K562 (cell line): ENCODE data around the gene PHTF1. TPM values are rescaled to one million over a fixed set of nuclear protein-coding genes. Genes with fewer than 3 reads are reported as not detected.

Source experiments
- ATAC-seq: fragments of 200-7000 bp; cut with Tn5 transposase; 3 replicates; pipeline ENCODE4 v1.9.1; 2020; ENCODE audit warnings: moderate library complexity
- BruUV-seq: library from RNA; stranded (reverse); fragments of 400-500 nt; replicated peaks from 2 replicates; lab custom pipeline; 2021; lab: Mats Ljungman, UMichigan
- CTCF ChIA-PET: fragments of 300-600 bp; formaldehyde crosslinking; extraction: SDS; loops from one replicate; lab custom pipeline; 2021; ENCODE audit warnings: low intra/inter-chr PET ratio; lab: Yijun Ruan, JAX
- POLR2A ChIA-PET: fragments of 300-600, 350-650 bp; sonication (Branson Sonifier 250); formaldehyde crosslinking; extraction: SDS; loops from one replicate; lab custom pipeline; 2021; ENCODE audit warnings: antibody characterized with exemption, inconsistent platforms; lab: Yijun Ruan, JAX
- DNase-seq, 4 experiments: peaks; one replicate each; pipeline versions ENCODE4 v3.0.0 to v3.0.0-alpha.2; 2011 to 2018; ENCODE audit warnings: low spot score in 3 of 4, mixed read lengths in 3 of 4; ENCODE audit errors: extremely low read depth in 1 of 4
- FAIRE-seq: peaks from 2 replicates; lab custom pipeline; 2011; peaks lifted over from hg19 to GRCh38; lab: Jason Lieb, UNC
- H2AFZ ChIP-seq: 2 replicates; pipeline ENCODE4 v1.6.0; 2011; ENCODE audit warnings: low read depth, low read length, control low read depth, inconsistent platforms
- H3K27ac ChIP-seq: fragments of 200-600 bp; 3 replicates; pipeline ENCODE4 v1.8.0; 2011; ENCODE audit warnings: low read depth, mild to moderate bottlenecking, control low read depth, inconsistent platforms, low read length, moderate library complexity, mixed read lengths; ENCODE audit errors: extremely low read depth
- H3K27me3 ChIP-seq, 2 experiments: fragments of 300-600 bp in 1 of 2; 2 replicates in 1 of 2; 3 replicates in 1 of 2; pipeline versions ENCODE4 v1.6.0 to v1.8.0; 2011; ENCODE audit warnings: inconsistent platforms in 2 of 2, low read length in 2 of 2, mild to moderate bottlenecking in 1 of 2, mixed read lengths in 1 of 2, moderate library complexity in 1 of 2; ENCODE audit not compliant: control insufficient read depth in 2 of 2, insufficient read depth in 2 of 2
- H3K36me3 ChIP-seq: fragments of 300-600 bp; 3 replicates; pipeline ENCODE4 v1.8.0; 2011; ENCODE audit warnings: mild to moderate bottlenecking, low read length, inconsistent platforms; ENCODE audit not compliant: control insufficient read depth, insufficient read depth
- H3K4me1 ChIP-seq, 2 experiments: fragments of 200-600 bp in 1 of 2; replicated peaks in 1 of 2; 2 replicates in 1 of 2; 3 replicates in 1 of 2; pipeline versions ENCODE4 v1.5.1 to v1.8.0; 2011; ENCODE audit warnings: inconsistent platforms in 2 of 2, low read length in 2 of 2, mild to moderate bottlenecking in 1 of 2, mixed read lengths in 1 of 2, moderate library complexity in 1 of 2; ENCODE audit not compliant: control insufficient read depth in 2 of 2, insufficient read depth in 2 of 2
- H3K4me2 ChIP-seq: 2 replicates; pipeline ENCODE4 v1.6.1; 2011; ENCODE audit warnings: low read length, control low read depth, inconsistent platforms, mixed read lengths; ENCODE audit not compliant: insufficient read depth
- H3K4me3 ChIP-seq: fragments of 200-600 bp; sonication (generic), shearing (Covaris generic); 2 replicates; pipeline ENCODE4 v1.5.1; 2016; ENCODE audit warnings: control low read depth, inconsistent platforms
- H3K79me2 ChIP-seq: fragments of 200-600 bp; 3 replicates; pipeline ENCODE4 v1.8.0; 2011; ENCODE audit warnings: low read length, inconsistent platforms; ENCODE audit not compliant: control insufficient read depth, insufficient read depth
- H3K9ac ChIP-seq, 2 experiments: 2 replicates each; pipeline versions ENCODE4 v1.6.0 to v1.6.1; 2011; ENCODE audit warnings: low read depth in 2 of 2, low read length in 2 of 2, control low read depth in 1 of 2, inconsistent platforms in 1 of 2, mild to moderate bottlenecking in 1 of 2, mixed read lengths in 1 of 2; ENCODE audit not compliant: insufficient read depth in 1 of 2
- H3K9me1 ChIP-seq: one replicate; pipeline ENCODE4 v1.6.0; 2011; ENCODE audit warnings: inconsistent platforms, mild to moderate bottlenecking, low read length, moderate library complexity; ENCODE audit not compliant: control insufficient read depth, insufficient read depth
- H3K9me3 ChIP-seq: replicated peaks from 2 replicates; pipeline ENCODE4 v1.5.1; 2011; ENCODE audit warnings: low read depth, low read length, inconsistent platforms; ENCODE audit not compliant: control insufficient read depth, insufficient read depth
- H4K20me1 ChIP-seq: replicated peaks from 2 replicates; pipeline ENCODE4 v1.6.1; 2011; ENCODE audit warnings: low read length, inconsistent platforms, mixed read lengths; ENCODE audit not compliant: control insufficient read depth, insufficient read depth
- CAMTA2 ChIP-seq: fragments of 250-450 bp; sonication (Bioruptor Pico); conservative IDR thresholded peaks from 2 replicates; pipeline ENCODE4 v1.5.1; 2022
- CBFA2T3 ChIP-seq: fragments of 450-650 bp; IDR thresholded peaks from 2 replicates; pipeline ENCODE4 v1.6.1; 2017
- CEBPB ChIP-seq: fragments of 450-650 bp; IDR thresholded peaks from 2 replicates; pipeline ENCODE4 v1.6.1; 2016; ENCODE audit warnings: missing genetic modification characterization, missing compliant biosample characterization
- CEBPG ChIP-seq, 3 experiments: fragments of 200-800 bp in 1 of 3; sonication (Bioruptor generic) in 1 of 3; sonication (generic) in 1 of 3; formaldehyde crosslinking in 1 of 3; IDR thresholded peaks in 2 of 3; conservative IDR thresholded peaks in 1 of 3; 2 replicates each; pipeline versions ENCODE4 v1.6.1 to v1.8.0; 2016 to 2022; ENCODE audit warnings: missing compliant biosample characterization in 2 of 3, missing genetic modification characterization in 2 of 3, mild to moderate bottlenecking in 1 of 3, missing genetic modification reagents in 1 of 3
- HOXB6 ChIP-seq: fragments of 250-450 bp; sonication (Bioruptor Pico); IDR thresholded peaks from 2 replicates; pipeline ENCODE4 v1.5.1; 2022; ENCODE audit warnings: mild to moderate bottlenecking, borderline replicate concordance
- KDM1A ChIP-seq, 2 experiments: fragments of 450-650 bp; IDR thresholded peaks; 2 replicates each; pipeline ENCODE4 v1.6.1; 2016; ENCODE audit warnings: mild to moderate bottlenecking in 2 of 2
- POLR2AphosphoS5 ChIP-seq: IDR thresholded peaks from 2 replicates; pipeline ENCODE4 v1.6.1; 2011; ENCODE audit warnings: mild to moderate bottlenecking, low read depth, low read length, moderate library complexity; ENCODE audit not compliant: control insufficient read depth, insufficient read depth
- TAF7 ChIP-seq: fragments of 450-650 bp; IDR thresholded peaks from 2 replicates; pipeline ENCODE4 v1.6.1; 2016; ENCODE audit warnings: missing genetic modification characterization, missing compliant biosample characterization
- TEAD2 ChIP-seq: fragments of 450-650 bp; IDR thresholded peaks from 2 replicates; pipeline ENCODE4 v1.6.1; 2016; ENCODE audit warnings: missing genetic modification characterization, control low read depth, missing compliant biosample characterization
- ZBTB17 ChIP-seq: fragments of 450-650 bp; formaldehyde crosslinking; IDR thresholded peaks from 2 replicates; pipeline ENCODE4 v1.4.0; 2020; ENCODE audit warnings: mild to moderate bottlenecking
- ZBTB33 ChIP-seq: sonication (generic); formaldehyde crosslinking; IDR thresholded peaks from 2 replicates; pipeline ENCODE4 v1.8.1; 2023; ENCODE audit warnings: mild to moderate bottlenecking, missing genetic modification reagents
- ZNF212 ChIP-seq: fragments of 450-650 bp; formaldehyde crosslinking; IDR thresholded peaks from 2 replicates; pipeline ENCODE4 v1.4.0; 2020; ENCODE audit warnings: mild to moderate bottlenecking
- ZNF512 ChIP-seq: IDR thresholded peaks from 2 replicates; pipeline ENCODE4 v1.6.1; 2016; ENCODE audit warnings: missing genetic modification characterization, missing compliant biosample characterization
- WGBS: fragments of 100-300 bp; shearing (Covaris generic); methylation state at CpG from one replicate; pipeline ENCODE4 v1.1.6; 2016; ENCODE audit warnings: low coverage, mixed read lengths; ENCODE audit not compliant: insufficient coverage; ENCODE audit errors: missing lambda C conversion rate; 5-methylcytosine and 5-hydroxymethylcytosine counted together
- in situ Hi-C: fragments of 300-500 bp; cut with MboI; formaldehyde crosslinking; loops from 4 replicates; pipeline ENCODE4 v1.15.0; 2018; ENCODE audit warnings: inconsistent platforms, mixed read lengths
- intact Hi-C: fragments of 100-400 bp; cut with micrococcal nuclease; formaldehyde crosslinking; loops from 2 replicates; pipeline ENCODE4 v1.14.2; 2022
- polyA plus RNA-seq, 8 experiments: library from polyadenylated mRNA; depleted of rRNA in 4 of 8; stranded (reverse) in 5 of 8; unstranded in 3 of 8; fragments of >200 nt; fragmentation: Nextera tagmentation in 2 of 8; fragmentation: Illumina TruSeq in 1 of 8; extraction: Ambion mirVana in 2 of 8; extraction: Trizol in 1 of 8; gene quantifications; 2 replicates each; pipeline versions ENCODE4 v1.2.1 to v1.2.3, GENCODE V29; 2011 to 2014; ENCODE audit warnings: inconsistent platforms in 1 of 8, missing spikeins in 1 of 8
- total RNA-seq, 7 experiments: library from RNA; depleted of rRNA in 6 of 7; stranded (reverse); fragments of >200 nt in 6 of 7; fragmentation: Illumina TruSeq in 2 of 7; extraction: Trizol in 2 of 7; gene quantifications; 2 replicates each; pipeline versions ENCODE4 v1.2.1 to v1.2.3, GENCODE V29; 2011 to 2021; ENCODE audit warnings: low replicate concordance in 1 of 7

PHTF1 gene
- total and polyA plus RNA-seq, 9 of the 15 experiments (the other 6 are each of a cell fraction or from before 2014, with no cell fraction given): 8.4 to 36.2 (median 23.0) TPM

DNA sequence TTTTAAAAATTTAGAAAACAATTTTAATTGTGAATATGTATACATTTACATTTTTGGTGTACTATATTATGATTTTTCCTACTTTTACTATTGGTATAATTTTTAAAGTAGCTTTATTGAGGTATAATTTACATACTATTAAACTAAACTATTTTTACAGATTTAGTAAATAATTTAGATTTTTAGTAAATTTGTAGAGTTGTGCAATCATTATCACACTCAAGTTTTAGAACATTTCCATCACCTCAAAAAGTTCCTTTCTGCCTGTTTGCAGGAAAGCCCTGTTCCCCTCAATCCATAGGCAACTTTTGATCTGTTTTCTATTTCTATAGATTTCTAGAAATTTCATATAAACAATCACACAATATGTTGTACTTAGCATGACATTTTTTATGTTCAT, 8.2 kb downstream of the PHTF1 start:
- no peak overlapping the region for H2AFZ ChIP-seq
- ChIA-PET POLR2A (interaction anchor here (1.0 kb wide), 1 partner anchor 10 kb away, joined by 5 read pairs; no protein-coding TSS in a partner anchor), CTCF (interaction anchor here (0.6 kb wide), 1 partner anchor 597 kb away, joined by 3 read pairs; no protein-coding TSS in a partner anchor)
- in situ Hi-C loops (no loop called here), intact Hi-C loops (loop anchor here (10.0 kb wide), 1 partner anchor 184 kb away; no protein-coding TSS in a partner anchor)
- H3K9me1 ChIP-seq: no peaks in the 10 kb centered on the region
- H3K79me2 ChIP-seq: peaks cover 7% of the 10 kb centered on the region
- ATAC-seq (no peak), FAIRE-seq (no peak), DNase-seq (no peak)
- no peaks in the 10 kb centered on the region for H4K20me1 ChIP-seq
- H3K4me3 ChIP-seq: no peak overlapping the region
- H3K27ac ChIP-seq: no peak overlapping the region
- H3K9me3 ChIP-seq: no peaks in the 10 kb centered on the region
- H3K4me2 ChIP-seq: no peak overlapping the region
- TF ChIP-seq CEBPG (CRISPR knock-in tag; IDR thresholded peaks at IDR 0.05) (no peak), CEBPG (tag; conservative IDR thresholded peaks at IDR 0.05 in 1 of 2, IDR thresholded peaks at IDR 0.05 in 1 of 2) (peak; percentile 41 to 78; a peak in 3 of 4 replicates), ZBTB17 (CRISPR knock-in tag) (no peak), CEBPB (tag) (peak; percentile 66; the same call in 1 of the 2 replicates)
- no peaks in the 10 kb centered on the region for H3K27me3 ChIP-seq
- no TSS peak for BruUV-seq
- no peak overlapping the region for H3K9ac ChIP-seq
- peaks cover 58% of the 10 kb centered on the region for H3K36me3 ChIP-seq
- H3K4me1 ChIP-seq: peaks cover 2 to 3% of the 10 kb centered on the region in 2 experiments; a peak in 2 of 5 replicates

- POLR2A ChIA-PET: interaction anchor here (0.5 to 4.0 kb wide), 5 partner anchors 9 to 675 kb away, joined by 3 to 27 read pairs (median 3); partner anchors contain the start of gene PHTF1
- ATAC-seq: peak; percentile 56
- WGBS: 27% methylated on average over 3 of the region's 3 CpGs
- TF ChIP-seq TAF7 (tag) (no peak), HOXB6 (CRISPR knock-in tag) (no peak), ZNF512 (tag) (no peak), ZBTB33 (CRISPR knock-in tag) (no peak), CBFA2T3 (peak; percentile 69), ZNF212 (CRISPR knock-in tag) (no peak), TEAD2 (tag) (no peak), KDM1A (IDR thresholded peaks at IDR 0.05) (peak in 1 of 2 experiments; percentile 51; a peak in 2 of 4 replicates), POLR2AphosphoS5 (0 out of 2 replicates have a peak, but pooled peaks have one; percentile 36), CAMTA2 (CRISPR knock-in tag) (no peak)
These were observed 9.9 kb downstream of the PHTF1 start for GRCh38 chr1:113749402-113749801.

More at GRCh38 chr1:113749402-113749801, 9.9 kb downstream of the PHTF1 start:
- Histone ChIP-seq H3K36me3 (peaks cover 53% of the 10 kb centered on the region), H3K4me3 (no peak overlapping the region), H3K4me1 (peaks cover 0 to 3% of the 10 kb centered on the region in 2 experiments; a peak in 1 of 5 replicates), H3K9me3 (no peaks in the 10 kb centered on the region), H3K4me2 (no peak overlapping the region), H3K9ac (no peak overlapping the region), H3K27me3 (no peaks in the 10 kb centered on the region), H3K79me2 (no peaks in the 10 kb centered on the region), H3K9me1 (no peaks in the 10 kb centered on the region), H2AFZ (no peak overlapping the region), H3K27ac (no peak overlapping the region), H4K20me1 (no peaks in the 10 kb centered on the region)
- FAIRE-seq (no peak), DNase-seq (peak; percentile 23 to 49 (median 32))
- CTCF ChIA-PET: no interaction called here
- intact Hi-C loops: no loop called here
- in situ Hi-C loops: no loop called here
- BruUV-seq: no TSS peak
